ENCODE data around the gene SCAMP1.
"Not testable (repeated sequence)": the region's sequence is repeated elsewhere in the genome, so short reads cannot be mapped to it uniquely, and the experiment has no call there.

SCAMP1 gene

DNA sequence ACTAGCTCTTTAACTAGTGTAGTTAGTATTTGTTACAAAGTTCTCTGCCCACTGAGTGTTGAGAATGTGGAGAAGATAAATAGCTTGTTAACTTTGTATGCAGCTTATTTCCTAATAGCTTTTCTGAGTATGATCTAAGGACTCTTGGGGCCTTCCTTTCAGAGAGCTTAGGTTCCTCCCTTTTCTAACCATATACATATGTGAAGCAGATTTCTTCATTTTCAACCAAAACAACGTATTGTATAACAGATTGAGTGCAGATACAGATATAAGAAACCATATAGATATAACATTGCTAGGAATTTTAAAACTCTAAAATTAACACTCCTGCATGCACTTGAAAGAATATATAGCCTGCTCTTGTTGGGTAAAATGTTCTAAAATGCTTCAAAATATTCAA lies 70.4 kb downstream of the SCAMP1 start:
- TF ChIP-seq, protein P1, sequence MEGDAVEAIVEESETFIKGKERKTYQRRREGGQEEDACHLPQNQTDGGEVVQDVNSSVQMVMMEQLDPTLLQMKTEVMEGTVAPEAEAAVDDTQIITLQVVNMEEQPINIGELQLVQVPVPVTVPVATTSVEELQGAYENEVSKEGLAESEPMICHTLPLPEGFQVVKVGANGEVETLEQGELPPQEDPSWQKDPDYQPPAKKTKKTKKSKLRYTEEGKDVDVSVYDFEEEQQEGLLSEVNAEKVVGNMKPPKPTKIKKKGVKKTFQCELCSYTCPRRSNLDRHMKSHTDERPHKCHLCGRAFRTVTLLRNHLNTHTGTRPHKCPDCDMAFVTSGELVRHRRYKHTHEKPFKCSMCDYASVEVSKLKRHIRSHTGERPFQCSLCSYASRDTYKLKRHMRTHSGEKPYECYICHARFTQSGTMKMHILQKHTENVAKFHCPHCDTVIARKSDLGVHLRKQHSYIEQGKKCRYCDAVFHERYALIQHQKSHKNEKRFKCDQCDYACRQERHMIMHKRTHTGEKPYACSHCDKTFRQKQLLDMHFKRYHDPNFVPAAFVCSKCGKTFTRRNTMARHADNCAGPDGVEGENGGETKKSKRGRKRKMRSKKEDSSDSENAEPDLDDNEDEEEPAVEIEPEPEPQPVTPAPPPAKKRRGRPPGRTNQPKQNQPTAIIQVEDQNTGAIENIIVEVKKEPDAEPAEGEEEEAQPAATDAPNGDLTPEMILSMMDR (conservative IDR thresholded peaks at IDR 0.05), result no peak
- H3K27ac ChIP-seq, result no peak overlapping the region

DNA sequence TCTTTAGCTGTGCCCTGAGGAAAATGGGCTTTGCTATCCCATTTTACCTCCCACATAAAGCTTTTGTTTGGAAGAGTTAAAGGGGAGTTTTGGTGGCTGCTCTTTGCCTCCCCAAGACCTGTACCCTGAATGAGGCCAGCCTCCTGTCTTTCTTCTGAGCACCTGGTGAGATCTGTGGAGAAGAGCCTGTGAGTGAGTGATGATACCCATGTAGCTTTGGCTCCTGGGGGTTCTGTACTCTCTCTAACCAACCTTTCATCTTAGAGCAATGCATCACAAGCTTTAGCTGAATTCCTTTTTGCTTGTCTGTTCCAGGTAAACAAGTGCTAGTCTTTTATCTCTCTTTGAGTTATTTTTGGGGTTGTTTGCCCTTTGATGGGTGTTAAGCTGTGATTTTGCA lies 73.6 kb downstream of the SCAMP1 start:
- no peak overlapping the region for H3K27ac ChIP-seq
- TF ChIP-seq, protein P1 (conservative IDR thresholded peaks at IDR 0.05), result no peak

DNA sequence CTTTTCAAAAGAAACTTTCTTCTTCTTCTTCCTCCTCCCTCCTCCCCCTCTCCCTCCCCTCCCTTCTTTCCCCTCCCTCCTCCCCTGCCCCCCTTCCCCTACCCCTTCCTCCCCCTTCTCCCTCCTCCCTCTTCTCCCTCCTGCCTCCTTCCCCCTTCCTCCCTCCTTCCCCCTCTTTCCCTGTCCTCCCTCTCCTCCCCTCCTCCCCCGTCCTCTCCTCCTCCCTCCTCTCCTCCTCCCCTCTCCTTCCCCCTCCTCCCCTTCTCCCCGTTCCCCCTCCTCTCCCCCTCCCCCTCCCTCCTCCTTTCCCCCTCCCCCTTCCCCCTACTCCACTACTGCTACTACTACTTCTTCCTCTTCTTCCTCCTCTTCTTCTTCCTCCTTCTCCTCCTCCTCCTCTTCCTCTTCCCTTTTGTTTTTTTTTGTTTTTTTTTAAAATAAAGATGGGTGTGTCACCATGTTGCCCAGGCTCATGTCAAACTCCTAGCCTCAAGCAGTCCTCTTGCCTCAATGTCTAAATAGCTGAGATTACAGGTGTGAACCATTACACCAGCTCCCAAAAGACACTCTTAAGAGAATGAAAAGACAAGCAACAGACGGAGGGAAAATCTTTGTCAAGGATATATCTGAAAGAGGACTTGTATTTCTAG lies 87.5 kb downstream of the SCAMP1 start:
- TF ChIP-seq, protein P1 (conservative IDR thresholded peaks at IDR 0.05), result no peak
- H3K27ac ChIP-seq, result no peak overlapping the region

DNA sequence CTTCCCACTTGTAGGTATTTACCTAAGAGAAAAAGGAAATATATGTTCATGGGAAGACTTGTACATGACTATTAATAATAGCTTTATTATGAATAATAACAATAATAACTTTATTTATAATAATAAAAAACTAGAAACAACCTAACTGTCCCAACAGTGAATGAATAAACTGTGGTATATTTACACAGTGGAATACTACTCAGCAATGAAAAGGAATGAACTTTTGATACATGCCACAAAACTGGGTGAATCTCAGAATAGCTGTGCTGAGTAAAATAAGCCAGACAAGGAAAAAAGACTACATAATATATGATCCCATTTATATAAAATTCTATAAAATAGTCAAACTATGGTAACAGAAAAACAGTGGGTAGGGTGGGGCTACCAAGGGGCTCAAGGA lies 88.7 kb downstream of the SCAMP1 start:
- TF ChIP-seq, protein P1 (conservative IDR thresholded peaks at IDR 0.05), result no peak
- H3K27ac ChIP-seq, result no peak overlapping the region

DNA sequence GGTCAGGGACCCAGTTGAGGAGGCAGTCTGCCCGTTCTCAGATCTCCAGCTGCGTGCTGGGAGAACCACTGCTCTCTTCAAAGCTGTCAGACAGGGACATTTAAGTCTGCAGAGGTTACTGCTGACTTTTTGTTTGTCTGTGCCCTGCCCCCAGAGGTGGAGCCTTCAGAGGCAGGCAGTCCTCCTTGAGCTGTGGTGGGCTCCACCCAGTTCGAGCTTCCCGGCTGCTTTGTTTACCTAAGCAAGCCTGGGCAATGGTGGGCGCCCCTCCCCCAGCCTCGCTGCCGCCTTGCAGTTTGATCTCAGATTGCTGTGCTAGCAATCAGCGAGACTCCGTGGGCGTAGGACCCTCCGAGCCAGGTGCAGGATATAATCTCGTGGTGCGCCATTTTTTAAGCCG lies 97.1 kb downstream of the SCAMP1 start:
- not testable (repeated sequence) for H3K27ac ChIP-seq

DNA sequence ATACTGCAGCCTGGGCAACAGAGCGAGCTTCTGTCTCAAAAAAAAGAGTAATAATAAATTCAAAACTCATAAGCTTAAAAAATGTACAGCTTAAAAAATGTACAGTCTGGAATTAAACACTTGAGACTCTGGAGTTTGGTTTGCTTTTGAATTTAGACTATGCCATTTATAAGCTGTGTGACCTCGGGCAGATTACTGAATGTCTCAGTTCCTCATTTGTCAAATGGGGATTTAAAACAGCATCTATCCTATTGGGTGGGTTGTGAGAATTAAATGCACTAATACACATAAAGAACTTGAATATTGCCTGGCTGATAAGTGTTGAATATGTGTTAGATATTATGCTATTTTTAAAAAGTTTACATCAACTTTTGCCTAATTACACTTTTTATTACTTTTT lies 98.4 kb downstream of the SCAMP1 start:
- no peak overlapping the region for H3K27ac ChIP-seq
- TF ChIP-seq, protein P1 (conservative IDR thresholded peaks at IDR 0.05), result no peak

DNA sequence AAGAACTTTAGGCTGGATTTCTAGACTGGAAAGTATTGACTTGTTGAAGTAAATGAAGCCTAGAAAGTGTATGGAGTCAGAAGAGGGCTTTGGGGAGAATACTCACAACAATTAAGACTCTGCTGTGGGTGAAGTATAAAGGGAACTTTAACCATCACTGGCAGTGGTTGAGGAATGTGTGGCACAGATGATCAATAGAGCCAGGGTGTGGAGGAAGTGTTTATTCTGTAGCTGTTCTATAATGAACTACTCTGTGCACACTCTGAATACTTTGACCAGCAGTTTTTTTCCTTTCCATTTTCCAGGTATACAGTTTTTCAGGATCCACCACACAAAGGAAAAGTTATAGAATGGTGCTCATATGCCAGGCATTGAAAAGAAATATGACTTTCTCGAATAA lies 106.7 kb downstream of the SCAMP1 start:
- TF ChIP-seq, protein P1 (conservative IDR thresholded peaks at IDR 0.05), result no peak
- no peak overlapping the region for H3K27ac ChIP-seq

DNA sequence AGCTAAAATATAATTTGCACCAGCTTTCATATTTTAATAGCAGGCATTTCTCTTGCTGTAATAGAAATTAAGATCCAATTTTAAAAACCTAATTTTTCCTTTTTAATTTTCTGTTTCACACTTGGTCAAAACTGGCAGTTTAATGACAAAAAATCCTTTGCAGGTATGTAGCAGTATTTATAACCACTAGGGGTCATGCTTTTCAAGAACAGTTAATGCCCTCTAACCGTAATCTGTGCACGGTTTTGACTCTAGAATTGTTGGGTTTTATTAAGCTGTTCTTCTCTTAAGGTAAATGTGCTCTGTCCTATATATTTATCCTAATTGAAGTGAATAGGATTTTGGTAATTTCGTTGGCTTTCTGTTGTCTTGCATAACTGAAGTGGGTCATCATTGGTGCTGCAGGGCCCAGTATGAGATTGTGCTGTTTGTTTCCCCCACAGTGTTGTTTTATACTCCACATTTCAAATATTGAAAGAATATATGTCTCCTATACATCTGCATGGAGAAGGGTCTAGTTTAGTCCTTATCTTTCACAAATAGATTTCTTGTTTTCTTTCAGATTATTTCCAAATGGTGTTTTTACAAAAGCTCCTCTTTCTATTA lies 107.4 kb downstream of the SCAMP1 start:
- TF ChIP-seq, protein P1 (conservative IDR thresholded peaks at IDR 0.05), result peak; percentile 78
- no peak overlapping the region for H3K27ac ChIP-seq
